Testis (tissue), 3 donors: ENCODE measurements around the gene CD55. TPM values are rescaled to one million over a fixed set of nuclear protein-coding genes. Genes with fewer than 3 reads are reported as not detected.

ENCODE experiments used
- DNase-seq: peaks from one replicate; pipeline ENCODE4 v3.0.0-alpha.2; 2019
- H3K27ac ChIP-seq, 2 donors: fragments of 200-600 bp; sonication (generic); one replicate each; pipeline ENCODE4 v1.5.1; 2019
- H3K27me3 ChIP-seq: fragments of 200-600 bp; sonication (generic); one replicate; pipeline ENCODE4 v1.5.1; 2019
- H3K36me3 ChIP-seq: fragments of 200-600 bp; sonication (generic); one replicate; pipeline ENCODE4 v1.5.1; 2017; ENCODE audit warnings: low read depth; ENCODE audit errors: missing control alignments
- H3K4me1 ChIP-seq: fragments of 200-600 bp; sonication (generic); one replicate; pipeline ENCODE4 v1.5.1; 2019
- H3K4me3 ChIP-seq, 2 donors: fragments of 200-600 bp; sonication (generic); one replicate each; pipeline ENCODE4 v1.5.1; 2017 to 2019
- H3K9me3 ChIP-seq: fragments of 200-600 bp; sonication (generic); one replicate; pipeline ENCODE4 v1.5.1; 2017
- POLR2A ChIP-seq: fragments of 450-650 bp; IDR thresholded peaks from one replicate; pipeline ENCODE4 v1.6.1; 2017; ENCODE audit warnings: antibody characterized with exemption, mild to moderate bottlenecking, moderate library complexity
- WGBS, 2 donors: methylation state at CpG; one replicate each; pipeline ENCODE4 v1.1.5; 2018; 5-methylcytosine and 5-hydroxymethylcytosine counted together
- intact Hi-C: fragments of 100-400 bp; cut with DNase I; formaldehyde crosslinking; loops from one replicate; pipeline ENCODE4 v1.15.1; 2023; ENCODE audit warnings: low total_unique reads
- polyA plus RNA-seq: library from polyadenylated mRNA; stranded (reverse); fragments of 350-450 nt; fragmentation: Illumina TruSeq; extraction: RNeasy Lipid Tissue Mini Kit (QIAGEN cat#74804); gene quantifications from one replicate; pipeline ENCODE4 v1.2.3, GENCODE V29; 2014; ENCODE audit warnings: low read depth, low replicate concordance; ENCODE audit not compliant: insufficient read depth
- total RNA-seq, 2 donors: library from RNA; depleted of rRNA; stranded (reverse); fragments of >200 nt; gene quantifications; one replicate each; pipeline ENCODE4 v1.2.3, GENCODE V29; 2016
- TF ChIP-seq, protein P1 (sequence below), 3 experiments: fragments of 450-650 bp in 2 of 3; fragments of 200-600 bp in 1 of 3; sonication (generic) in 1 of 3; IDR thresholded peaks; one replicate each; pipeline ENCODE4 v1.5.1; 2016 to 2019; ENCODE audit warnings: antibody characterized with exemption in 3 of 3, mild to moderate bottlenecking in 2 of 3, moderate library complexity in 1 of 3

The CD55 gene
- total and polyA plus RNA-seq, 3 donors from 2014 or later = 38.0 to 60.6 (median 45.7) TPM

- no peak for TF ChIP-seq POLR2A
- TF ChIP-seq, protein P1, sequence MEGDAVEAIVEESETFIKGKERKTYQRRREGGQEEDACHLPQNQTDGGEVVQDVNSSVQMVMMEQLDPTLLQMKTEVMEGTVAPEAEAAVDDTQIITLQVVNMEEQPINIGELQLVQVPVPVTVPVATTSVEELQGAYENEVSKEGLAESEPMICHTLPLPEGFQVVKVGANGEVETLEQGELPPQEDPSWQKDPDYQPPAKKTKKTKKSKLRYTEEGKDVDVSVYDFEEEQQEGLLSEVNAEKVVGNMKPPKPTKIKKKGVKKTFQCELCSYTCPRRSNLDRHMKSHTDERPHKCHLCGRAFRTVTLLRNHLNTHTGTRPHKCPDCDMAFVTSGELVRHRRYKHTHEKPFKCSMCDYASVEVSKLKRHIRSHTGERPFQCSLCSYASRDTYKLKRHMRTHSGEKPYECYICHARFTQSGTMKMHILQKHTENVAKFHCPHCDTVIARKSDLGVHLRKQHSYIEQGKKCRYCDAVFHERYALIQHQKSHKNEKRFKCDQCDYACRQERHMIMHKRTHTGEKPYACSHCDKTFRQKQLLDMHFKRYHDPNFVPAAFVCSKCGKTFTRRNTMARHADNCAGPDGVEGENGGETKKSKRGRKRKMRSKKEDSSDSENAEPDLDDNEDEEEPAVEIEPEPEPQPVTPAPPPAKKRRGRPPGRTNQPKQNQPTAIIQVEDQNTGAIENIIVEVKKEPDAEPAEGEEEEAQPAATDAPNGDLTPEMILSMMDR (IDR thresholded peaks at IDR 0.05) = no peak
- Histone ChIP-seq H3K27ac (no peak overlapping the region), H3K9me3 (no peaks in the 10 kb centered on the region), H3K4me3 (no peak overlapping the region), H3K36me3 (no peaks in the 10 kb centered on the region), H3K4me1 (peaks cover 10% of the 10 kb centered on the region), H3K27me3 (no peaks in the 10 kb centered on the region)
- no peak for DNase-seq
- intact Hi-C loops = no loop called here
- WGBS, 2 donors = 94 to 98% methylated on average over 2 of the region's 2 CpGs
These were observed 12.9 kb upstream of the CD55 start for GRCh38 chr1:207308451-207309190.

- Histone ChIP-seq H3K4me1 (peaks cover 10% of the 10 kb centered on the region), H3K36me3 (no peaks in the 10 kb centered on the region), H3K27ac (peak overlapping the region; percentile 10 to 42)
These were observed 11.7 kb upstream of the CD55 start for GRCh38 chr1:207309745-207310273.

GRCh38 chr1:207311888-207312603 lies 9.4 kb upstream of the CD55 start:
- no peak for DNase-seq
- Histone ChIP-seq H3K4me3 (no peak overlapping the region), H3K9me3 (no peaks in the 10 kb centered on the region), H3K4me1 (peaks cover 10% of the 10 kb centered on the region), H3K27ac (no peak overlapping the region), H3K27me3 (no peaks in the 10 kb centered on the region), H3K36me3 (no peaks in the 10 kb centered on the region)
- intact Hi-C loops = no loop called here
- TF ChIP-seq, protein P1 (IDR thresholded peaks at IDR 0.05) = no peak
- no peak for TF ChIP-seq POLR2A
- 56 to 75% methylated on average over 3 of the region's 3 CpGs for WGBS, 2 donors

More at GRCh38 chr1:207309745-207310273, 11.7 kb upstream of the CD55 start:
- Histone ChIP-seq H3K27me3 (no peaks in the 10 kb centered on the region), H3K4me3 (no peak overlapping the region), H3K9me3 (no peaks in the 10 kb centered on the region)
- intact Hi-C loops = no loop called here
- 46 to 50% methylated on average over 4 of the region's 4 CpGs for WGBS, 2 donors
- TF ChIP-seq, protein P1 (IDR thresholded peaks at IDR 0.05) = no peak
- no peak for TF ChIP-seq POLR2A
- peak; percentile 36 for DNase-seq

DNA sequence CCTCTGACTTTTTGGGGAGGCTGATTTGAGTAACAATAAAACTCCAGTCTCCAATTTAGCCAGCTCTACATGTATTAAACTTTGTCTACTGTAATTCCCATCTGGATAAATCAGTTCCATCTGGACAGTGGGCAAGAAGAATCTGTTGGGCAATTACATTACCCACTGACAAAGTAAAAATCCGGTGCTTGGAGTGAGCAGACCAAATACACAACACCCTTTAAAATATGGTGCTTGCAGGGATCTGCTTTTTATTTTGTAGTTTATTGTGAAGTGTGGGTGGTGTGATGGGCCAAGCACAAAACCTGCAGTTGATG lies 8.9 kb upstream of the CD55 start:
- Histone ChIP-seq H3K27ac (no peak overlapping the region), H3K36me3 (no peaks in the 10 kb centered on the region), H3K9me3 (no peaks in the 10 kb centered on the region), H3K27me3 (no peaks in the 10 kb centered on the region), H3K4me3 (no peak overlapping the region), H3K4me1 (peaks cover 10% of the 10 kb centered on the region)
- TF ChIP-seq, protein P1 (IDR thresholded peaks at IDR 0.05) = no peak
- no peak for TF ChIP-seq POLR2A
- DNase-seq = no peak
- 57 to 85% methylated on average over 1 of the region's 1 CpG for WGBS, 2 donors
- intact Hi-C loops = no loop called here
